Measurements from ENCODE around the gene CCDC83.

The CCDC83 gene

DNA sequence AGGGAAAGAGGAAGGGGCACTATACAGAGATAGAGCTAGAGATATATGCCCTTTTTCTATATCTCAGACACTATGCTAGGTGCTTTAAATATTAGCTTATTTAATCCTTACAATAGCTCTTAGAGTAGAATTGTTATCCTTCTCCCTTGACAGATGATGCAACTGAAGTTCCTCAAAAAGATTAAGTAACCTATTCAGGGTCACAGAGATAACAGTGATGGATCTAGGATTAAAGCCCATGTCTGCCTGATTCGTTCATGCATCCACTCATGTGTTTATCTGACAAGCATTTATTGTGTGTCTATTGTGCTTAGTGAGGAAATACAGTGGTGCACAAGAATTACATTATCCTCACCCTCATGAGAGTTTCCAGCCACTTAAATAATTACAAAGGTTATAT is 8.7 kb downstream of the CCDC83 start:
- no peaks in the 10 kb centered on the region for H3K9me3 ChIP-seq (ENCODE audit: low read length)
- no peak overlapping the region for H3K9ac ChIP-seq (ENCODE audit: low read length)
- H3K4me1 ChIP-seq (ENCODE audit: insufficient read depth, low read length): no peaks in the 10 kb centered on the region
- H3K27me3 ChIP-seq (ENCODE audit: control insufficient read depth in 1 of 2, insufficient read depth in 2 of 2, low read length in 2 of 2): no peaks in the 10 kb centered on the region
- no peaks in the 10 kb centered on the region for H3K36me3 ChIP-seq (ENCODE audit: insufficient read depth, low read length)
- no peak overlapping the region for H3K27ac ChIP-seq (ENCODE audit: low read depth, low read length)
- no peak overlapping the region for H3K4me3 ChIP-seq (ENCODE audit: low read depth in 1 of 2, low read length in 2 of 2)

- no peaks in the 10 kb centered on the region for H3K4me1 ChIP-seq (ENCODE audit: insufficient read depth, low read length)
- H3K36me3 ChIP-seq (ENCODE audit: insufficient read depth, low read length): no peaks in the 10 kb centered on the region
- H3K27me3 ChIP-seq (ENCODE audit: control insufficient read depth in 1 of 2, insufficient read depth in 2 of 2, low read length in 2 of 2): no peaks in the 10 kb centered on the region
- no peak overlapping the region for H3K9ac ChIP-seq (ENCODE audit: low read length)
- no peaks in the 10 kb centered on the region for H3K9me3 ChIP-seq (ENCODE audit: low read length)
- no peak overlapping the region for H3K4me3 ChIP-seq (ENCODE audit: low read depth in 1 of 2, low read length in 2 of 2)
- H3K27ac ChIP-seq (ENCODE audit: low read depth, low read length): no peak overlapping the region
These were observed 11.1 kb downstream of the CCDC83 start for GRCh38 chr11:85866137-85866827.

DNA sequence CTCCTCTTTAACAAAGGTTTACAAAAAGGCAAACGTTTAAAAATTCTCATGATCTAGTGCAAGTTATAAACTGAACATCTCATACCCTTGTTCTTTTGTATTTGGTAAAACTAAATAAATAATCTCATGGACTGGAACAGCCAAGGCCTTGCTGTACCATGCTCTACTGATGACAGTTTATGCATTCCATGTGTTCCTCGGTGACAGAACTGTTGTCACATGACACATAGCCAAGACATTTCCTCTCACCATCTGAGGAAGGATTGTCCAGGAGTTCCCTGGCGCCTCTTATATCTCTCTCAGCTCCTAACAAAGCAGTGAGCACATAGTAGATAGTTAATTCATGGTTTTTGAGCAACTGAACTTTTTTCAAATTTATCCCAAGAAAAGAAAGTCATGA is 12.6 kb downstream of the CCDC83 start:
- Histone ChIP-seq H3K27me3 (ENCODE audit: control insufficient read depth in 1 of 2, insufficient read depth in 2 of 2, low read length in 2 of 2) (no peaks in the 10 kb centered on the region), H3K27ac (ENCODE audit: low read depth, low read length) (no peak overlapping the region), H3K9ac (ENCODE audit: low read length) (no peak overlapping the region), H3K36me3 (ENCODE audit: insufficient read depth, low read length) (no peaks in the 10 kb centered on the region), H3K4me1 (ENCODE audit: insufficient read depth, low read length) (no peaks in the 10 kb centered on the region), H3K4me3 (ENCODE audit: low read depth in 1 of 2, low read length in 2 of 2) (no peak overlapping the region), H3K9me3 (ENCODE audit: low read length) (no peaks in the 10 kb centered on the region)

DNA sequence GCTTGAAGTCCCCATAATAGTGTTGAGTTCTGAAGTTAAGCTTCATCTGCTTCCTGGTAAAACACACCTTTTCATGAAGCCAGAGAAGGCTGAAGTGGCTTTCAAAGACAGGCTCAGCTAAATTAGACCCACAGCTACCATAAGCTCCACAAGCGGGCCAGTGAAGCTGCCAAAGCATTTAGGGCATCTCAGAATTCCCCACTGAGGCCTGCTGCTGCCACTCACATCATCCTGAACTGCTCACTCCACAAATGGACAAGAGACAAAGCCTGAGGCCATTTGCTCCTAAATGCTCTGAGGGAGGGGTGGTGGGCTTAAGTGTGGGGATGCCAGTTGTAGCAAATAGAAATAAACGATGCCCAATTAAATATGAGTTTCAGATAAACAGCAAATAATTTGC is 14.6 kb downstream of the CCDC83 start:
- Histone ChIP-seq H3K27ac (ENCODE audit: low read depth, low read length) (no peak overlapping the region), H3K9ac (ENCODE audit: low read length) (no peak overlapping the region), H3K36me3 (ENCODE audit: insufficient read depth, low read length) (no peaks in the 10 kb centered on the region), H3K4me1 (ENCODE audit: insufficient read depth, low read length) (no peaks in the 10 kb centered on the region), H3K4me3 (ENCODE audit: low read depth in 1 of 2, low read length in 2 of 2) (no peak overlapping the region), H3K27me3 (ENCODE audit: control insufficient read depth in 1 of 2, insufficient read depth in 2 of 2, low read length in 2 of 2) (no peaks in the 10 kb centered on the region), H3K9me3 (ENCODE audit: low read length) (no peaks in the 10 kb centered on the region)

GRCh38 chr11:85874265-85874664 is 19.1 kb downstream of the CCDC83 start:
- H3K9me3 ChIP-seq (ENCODE audit: low read length): no peaks in the 10 kb centered on the region
- H3K4me1 ChIP-seq (ENCODE audit: insufficient read depth, low read length): no peaks in the 10 kb centered on the region
- no peak overlapping the region for H3K9ac ChIP-seq (ENCODE audit: low read length)
- no peak overlapping the region for H3K27ac ChIP-seq (ENCODE audit: low read depth, low read length)
- no peaks in the 10 kb centered on the region for H3K36me3 ChIP-seq (ENCODE audit: insufficient read depth, low read length)
- no peak overlapping the region for H3K4me3 ChIP-seq (ENCODE audit: low read depth in 1 of 2, low read length in 2 of 2)
- H3K27me3 ChIP-seq (ENCODE audit: control insufficient read depth in 1 of 2, insufficient read depth in 2 of 2, low read length in 2 of 2): no peaks in the 10 kb centered on the region

DNA sequence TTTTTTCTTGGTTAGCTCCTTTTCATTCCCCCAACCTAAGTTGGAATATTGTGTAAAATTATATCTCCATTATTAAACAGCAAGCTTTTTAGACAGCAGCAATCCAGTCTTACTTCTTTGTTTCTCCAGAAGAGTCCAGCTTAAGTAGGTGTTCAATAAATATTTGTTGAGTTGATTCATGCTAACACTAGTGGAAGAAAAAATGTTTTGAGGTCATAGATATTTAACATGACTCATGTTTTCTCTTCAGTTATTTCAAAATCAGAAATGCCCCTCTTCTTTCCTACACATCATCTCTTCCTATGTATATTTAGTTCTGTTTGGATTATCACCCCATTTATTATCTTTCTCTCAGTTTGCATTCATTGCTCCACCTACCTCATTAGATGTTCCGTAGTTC is 20.3 kb downstream of the CCDC83 start:
- Histone ChIP-seq H3K9ac (ENCODE audit: low read length) (no peak overlapping the region), H3K27ac (ENCODE audit: low read depth, low read length) (no peak overlapping the region), H3K4me3 (ENCODE audit: low read depth in 1 of 2, low read length in 2 of 2) (no peak overlapping the region), H3K9me3 (ENCODE audit: low read length) (no peaks in the 10 kb centered on the region), H3K27me3 (ENCODE audit: control insufficient read depth in 1 of 2, insufficient read depth in 2 of 2, low read length in 2 of 2) (no peaks in the 10 kb centered on the region), H3K36me3 (ENCODE audit: insufficient read depth, low read length) (no peaks in the 10 kb centered on the region), H3K4me1 (ENCODE audit: insufficient read depth, low read length) (no peaks in the 10 kb centered on the region)

- no peak overlapping the region for H3K27ac ChIP-seq (ENCODE audit: low read depth, low read length)
- no peaks in the 10 kb centered on the region for H3K36me3 ChIP-seq (ENCODE audit: insufficient read depth, low read length)
- no peaks in the 10 kb centered on the region for H3K27me3 ChIP-seq (ENCODE audit: control insufficient read depth in 1 of 2, insufficient read depth in 2 of 2, low read length in 2 of 2)
- no peak overlapping the region for H3K4me3 ChIP-seq (ENCODE audit: low read depth in 1 of 2, low read length in 2 of 2)
- H3K4me1 ChIP-seq (ENCODE audit: insufficient read depth, low read length): no peaks in the 10 kb centered on the region
- no peak overlapping the region for H3K9ac ChIP-seq (ENCODE audit: low read length)
- H3K9me3 ChIP-seq (ENCODE audit: low read length): no peaks in the 10 kb centered on the region
These were observed 29.4 kb downstream of the CCDC83 start for GRCh38 chr11:85884581-85885021.

DNA sequence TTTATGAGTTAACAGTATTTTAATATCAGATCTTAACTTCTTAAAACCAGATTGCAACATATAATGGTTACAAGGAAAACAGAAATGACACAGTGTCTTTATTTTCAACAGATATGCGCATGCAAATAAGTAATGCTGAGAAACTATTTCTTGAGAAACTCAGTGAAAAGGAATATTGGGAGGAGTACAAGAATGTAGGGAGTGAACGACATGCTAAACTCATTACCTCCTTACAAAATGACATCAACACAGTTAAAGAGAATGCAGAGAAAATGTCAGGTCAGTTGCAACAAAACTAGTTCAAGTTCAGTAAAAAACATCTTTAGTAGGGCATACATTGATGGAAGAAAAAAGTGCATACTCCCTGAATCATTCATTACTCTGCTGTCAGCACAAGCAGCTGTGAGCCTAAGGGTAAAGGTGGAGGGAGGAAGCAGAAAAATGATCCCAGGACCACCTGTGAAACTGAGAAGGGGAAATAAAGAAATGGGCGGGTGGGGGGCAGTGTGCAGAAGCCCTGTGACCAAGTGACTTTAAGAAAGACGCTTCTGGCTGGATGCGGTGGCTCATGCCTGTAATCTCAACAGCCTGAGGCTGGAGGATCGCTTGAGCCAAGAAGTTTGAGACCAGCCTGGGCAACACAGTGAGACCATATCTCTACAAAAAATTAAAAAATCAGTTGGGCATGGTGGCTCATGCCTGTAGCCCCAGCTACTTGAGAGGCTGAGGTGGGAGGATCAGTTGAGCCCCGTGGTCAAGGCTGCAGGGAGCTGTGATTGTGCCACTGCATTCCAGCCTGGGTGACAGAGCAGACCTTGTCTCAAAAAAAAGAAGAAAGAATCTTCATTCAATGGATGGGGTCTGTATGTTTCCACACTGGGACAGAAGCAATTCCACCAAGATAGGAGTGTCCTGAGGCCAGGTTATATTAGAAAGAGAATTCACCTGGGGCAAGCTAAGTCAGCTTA is 31.2 kb downstream of the CCDC83 start:
- Histone ChIP-seq H3K4me3 (ENCODE audit: low read depth in 1 of 2, low read length in 2 of 2) (no peak overlapping the region), H3K9ac (ENCODE audit: low read length) (no peak overlapping the region)

DNA sequence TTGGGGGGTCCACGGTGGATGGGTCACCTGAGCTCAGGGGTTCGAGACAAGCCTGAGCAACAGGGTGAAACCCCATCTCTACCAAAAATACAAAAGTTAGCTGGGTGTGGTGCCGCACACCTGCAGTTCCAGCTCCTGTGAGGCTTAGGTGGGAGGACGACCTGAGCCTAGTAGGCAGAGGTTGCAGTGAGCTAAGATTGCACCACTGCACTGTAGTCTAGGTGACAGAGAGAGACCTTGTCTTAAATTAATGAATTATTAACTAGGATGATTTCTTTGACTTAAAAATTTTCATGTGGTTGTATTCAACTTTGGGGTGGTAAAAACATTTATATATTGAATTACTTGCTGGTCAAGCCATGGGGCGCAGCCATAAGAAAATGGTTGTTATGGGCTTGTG is 33.9 kb downstream of the CCDC83 start:
- no peak overlapping the region for H3K9ac ChIP-seq (ENCODE audit: low read length)
- no peak overlapping the region for H3K27ac ChIP-seq (ENCODE audit: low read depth, low read length)
- H3K4me3 ChIP-seq (ENCODE audit: low read depth in 1 of 2, low read length in 2 of 2): no peak overlapping the region
- H3K4me1 ChIP-seq (ENCODE audit: insufficient read depth, low read length): no peaks in the 10 kb centered on the region
- H3K36me3 ChIP-seq (ENCODE audit: insufficient read depth, low read length): no peaks in the 10 kb centered on the region
- no peaks in the 10 kb centered on the region for H3K9me3 ChIP-seq (ENCODE audit: low read length)
- H3K27me3 ChIP-seq (ENCODE audit: control insufficient read depth in 1 of 2, insufficient read depth in 2 of 2, low read length in 2 of 2): no peaks in the 10 kb centered on the region

More for the DNA sequence above, 31.2 kb downstream of the CCDC83 start:
- no peaks in the 10 kb centered on the region for H3K36me3 ChIP-seq (ENCODE audit: insufficient read depth, low read length)
- H3K4me1 ChIP-seq (ENCODE audit: insufficient read depth, low read length): no peaks in the 10 kb centered on the region
- H3K27ac ChIP-seq (ENCODE audit: low read depth, low read length): no peak overlapping the region
- H3K27me3 ChIP-seq (ENCODE audit: control insufficient read depth in 1 of 2, insufficient read depth in 2 of 2, low read length in 2 of 2): no peaks in the 10 kb centered on the region
- no peaks in the 10 kb centered on the region for H3K9me3 ChIP-seq (ENCODE audit: low read length)

DNA sequence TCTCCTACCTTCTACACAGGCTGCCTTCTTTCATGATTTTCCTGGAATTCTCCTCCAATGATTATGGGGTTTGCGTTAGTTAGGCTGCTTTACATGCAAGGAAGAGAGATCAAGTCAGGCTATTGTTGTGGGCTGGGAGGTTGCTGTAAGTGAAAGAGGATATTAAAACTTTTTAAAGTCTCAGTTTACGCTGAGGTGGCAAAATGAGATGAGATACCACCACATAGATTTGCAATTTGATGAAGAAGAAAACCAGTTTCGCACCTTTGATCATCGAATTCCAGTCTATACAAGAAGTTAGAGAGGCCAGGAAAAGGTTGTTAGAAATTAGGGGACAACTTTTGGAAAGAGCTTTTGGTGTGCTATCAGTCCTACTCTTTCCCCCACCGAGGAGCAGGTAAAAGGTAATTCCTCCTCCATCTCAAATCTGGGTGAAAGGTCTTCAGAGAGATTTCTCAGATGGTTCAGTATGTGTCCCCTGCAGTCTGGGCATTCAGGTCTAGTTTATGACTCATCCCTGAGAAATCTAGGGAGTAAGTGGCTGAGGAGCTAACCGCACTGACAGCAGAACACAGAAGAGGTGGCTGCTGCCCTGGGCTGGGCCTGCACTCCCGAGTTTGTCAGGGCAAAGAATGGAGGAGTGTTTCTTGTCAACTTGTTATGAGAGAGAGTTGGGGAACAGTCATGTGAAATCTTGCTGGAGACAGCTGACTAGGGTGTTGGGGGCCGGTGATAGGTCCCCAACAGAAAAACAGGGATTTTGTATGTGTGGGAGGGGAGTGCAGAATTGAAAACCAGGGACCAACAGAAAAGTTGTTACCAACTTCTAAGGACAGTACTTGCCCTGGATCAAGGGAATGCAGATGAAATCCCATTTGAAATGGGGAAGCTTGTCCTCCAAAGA is 34.7 kb downstream of the CCDC83 start:
- Histone ChIP-seq H3K4me1 (ENCODE audit: insufficient read depth, low read length) (no peaks in the 10 kb centered on the region), H3K4me3 (ENCODE audit: low read depth in 1 of 2, low read length in 2 of 2) (no peak overlapping the region), H3K27me3 (ENCODE audit: control insufficient read depth in 1 of 2, insufficient read depth in 2 of 2, low read length in 2 of 2) (no peaks in the 10 kb centered on the region), H3K9me3 (ENCODE audit: low read length) (no peaks in the 10 kb centered on the region), H3K27ac (ENCODE audit: low read depth, low read length) (no peak overlapping the region), H3K36me3 (ENCODE audit: insufficient read depth, low read length) (no peaks in the 10 kb centered on the region), H3K9ac (ENCODE audit: low read length) (no peak overlapping the region)

- H3K4me3 ChIP-seq (ENCODE audit: low read depth in 1 of 2, low read length in 2 of 2): no peak overlapping the region
- H3K27me3 ChIP-seq (ENCODE audit: control insufficient read depth in 1 of 2, insufficient read depth in 2 of 2, low read length in 2 of 2): no peaks in the 10 kb centered on the region
- no peaks in the 10 kb centered on the region for H3K4me1 ChIP-seq (ENCODE audit: insufficient read depth, low read length)
- H3K9me3 ChIP-seq (ENCODE audit: low read length): no peaks in the 10 kb centered on the region
- H3K9ac ChIP-seq (ENCODE audit: low read length): no peak overlapping the region
- no peaks in the 10 kb centered on the region for H3K36me3 ChIP-seq (ENCODE audit: insufficient read depth, low read length)
- no peak overlapping the region for H3K27ac ChIP-seq (ENCODE audit: low read depth, low read length)
These were observed 38.2 kb downstream of the CCDC83 start for GRCh38 chr11:85893395-85893794.

All from muscle layer of colon (tissue), 2 donors.